Stimulated activated CD8-positive, alpha-beta memory T cell treated with anti-CD3 and anti-CD28 coated beads, Interleukin-4, amount 100 ng/mL, for 48 hours (primary cell): Measurements from ENCODE around the gene DSN1.
A peak's percentile ranks its signal among the peaks of the same experiment; 100 is the strongest.

ENCODE experiments used
- DNase-seq: peaks from one replicate; pipeline ENCODE4 v3.0.0-alpha.2; 2020

The DSN1 gene

GRCh38 chr20:36794116-36794474 is 20.5 kb upstream of the DSN1 start:
- DNase-seq, result no peak

- DNase-seq, result no peak
Measured at GRCh38 chr20:36793294-36794115, 19.9 kb upstream of the DSN1 start.

- DNase-seq, result no peak
Measured at GRCh38 chr20:36792422-36792821, 18.9 kb upstream of the DSN1 start.

GRCh38 chr20:36791862-36792261 is 18.3 kb upstream of the DSN1 start:
- DNase-seq, result no peak

GRCh38 chr20:36786663-36787062 is 13.1 kb upstream of the DSN1 start:
- DNase-seq, result no peak

- DNase-seq, result no peak
Measured at GRCh38 chr20:36786246-36786645, 12.7 kb upstream of the DSN1 start.

GRCh38 chr20:36785308-36785707 is 11.7 kb upstream of the DSN1 start:
- DNase-seq, result no peak

- no peak for DNase-seq
Measured at GRCh38 chr20:36784900-36785299, 11.3 kb upstream of the DSN1 start.

GRCh38 chr20:36784116-36784515 is 10.6 kb upstream of the DSN1 start:
- DNase-seq, result no peak

GRCh38 chr20:36779656-36780025 is 6.1 kb upstream of the DSN1 start:
- no peak for DNase-seq

- no peak for DNase-seq
Measured at GRCh38 chr20:36778831-36779655, 5.5 kb upstream of the DSN1 start.

GRCh38 chr20:36777576-36777975 is 4.0 kb upstream of the DSN1 start:
- DNase-seq, result no peak

GRCh38 chr20:36777167-36777566 is 3.6 kb upstream of the DSN1 start:
- DNase-seq, result no peak

- DNase-seq, result no peak
Measured at GRCh38 chr20:36775826-36776225, 2.3 kb upstream of the DSN1 start.

- DNase-seq, result no peak
Measured at GRCh38 chr20:36775196-36775595, 1.6 kb upstream of the DSN1 start.

GRCh38 chr20:36773107-36773596 is 411 bp downstream of the DSN1 start:
- no peak for DNase-seq

- no peak for DNase-seq
Measured at GRCh38 chr20:36770680-36771079, 2.9 kb downstream of the DSN1 start.

- no peak for DNase-seq
Measured at GRCh38 chr20:36768768-36769430, 4.7 kb downstream of the DSN1 start.

- no peak for DNase-seq
Measured at GRCh38 chr20:36761125-36761524, 12.4 kb downstream of the DSN1 start.

GRCh38 chr20:36760647-36761046 is 12.9 kb downstream of the DSN1 start:
- no peak for DNase-seq

GRCh38 chr20:36758276-36758675 is 15.3 kb downstream of the DSN1 start:
- no peak for DNase-seq

GRCh38 chr20:36756496-36756895 is 17.1 kb downstream of the DSN1 start:
- no peak for DNase-seq

- peak; percentile 36 for DNase-seq
Measured at GRCh38 chr20:36754656-36755222, 18.8 kb downstream of the DSN1 start.
